ENCODE results near the gene UBE2K.
"Not testable (repeated sequence)": the region's sequence is repeated elsewhere in the genome, so short reads cannot be mapped to it uniquely, and the experiment has no call there.

The UBE2K gene

DNA sequence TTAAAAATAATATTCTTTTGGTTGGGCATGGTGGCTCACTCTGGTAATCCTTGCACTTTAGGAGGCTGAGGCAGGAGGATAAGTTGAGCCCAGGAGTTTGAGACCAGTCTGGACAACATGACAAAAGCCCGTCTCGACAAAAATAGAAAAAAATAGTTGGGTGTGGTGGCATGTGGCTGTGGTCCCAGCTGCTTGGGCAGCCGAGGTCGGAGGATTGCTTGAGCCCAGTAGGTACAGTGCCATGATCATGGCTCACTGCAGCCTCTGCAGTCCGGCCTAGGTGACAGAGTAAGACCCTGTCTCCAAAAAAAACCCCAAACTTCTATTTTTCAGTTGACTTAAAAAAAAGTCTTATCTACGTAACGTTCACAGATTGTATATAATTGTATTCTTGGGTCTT is 23.9 kb downstream of the UBE2K start:
- in situ Hi-C loops (cut with MboI; ENCODE audit: low sequenced_read_pairs) = no loop called here

DNA sequence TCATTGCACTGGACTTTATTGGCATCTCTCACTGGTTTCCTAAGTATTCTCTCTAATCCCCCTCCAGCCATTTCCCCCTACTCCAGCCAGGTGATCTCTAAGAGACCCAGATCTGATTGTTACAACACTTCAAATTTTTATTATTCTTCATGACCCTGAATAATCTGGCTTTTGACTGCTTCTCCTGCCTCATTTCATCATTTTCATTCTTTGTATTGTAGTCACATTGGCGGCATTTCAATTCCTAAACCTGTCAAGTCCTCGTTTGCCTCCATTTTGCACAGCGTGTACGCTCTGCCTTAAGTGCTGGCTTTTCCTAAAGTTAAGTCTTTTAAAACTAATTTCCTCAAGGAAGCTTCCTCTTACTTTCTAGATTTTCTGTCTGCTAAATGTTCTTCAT is 31.6 kb downstream of the UBE2K start:
- in situ Hi-C loops (cut with MboI; ENCODE audit: low sequenced_read_pairs) = no loop called here

DNA sequence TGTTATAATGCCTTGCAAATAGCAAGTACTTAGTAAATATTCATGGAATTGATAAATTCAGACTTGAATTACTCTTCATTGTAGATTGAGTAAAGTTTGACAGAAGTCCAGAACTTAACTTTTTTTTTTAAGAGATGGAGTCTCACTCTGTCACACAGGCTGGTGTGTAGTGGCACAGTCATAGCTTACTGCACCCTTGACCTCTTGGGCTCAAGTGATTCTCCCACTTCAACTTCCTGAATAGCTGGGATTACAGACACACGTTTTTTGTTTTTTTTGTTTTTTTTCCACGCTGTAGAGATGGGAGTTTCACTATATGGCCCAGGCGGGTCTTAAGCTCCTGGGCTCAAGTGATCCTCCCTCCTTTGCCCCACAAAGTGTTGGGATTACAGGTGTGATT is 32.1 kb downstream of the UBE2K start:
- in situ Hi-C loops (cut with MboI; ENCODE audit: low sequenced_read_pairs) = no loop called here

GRCh38 chr4:39731908-39732307 is 34.0 kb downstream of the UBE2K start:
- in situ Hi-C loops (cut with MboI; ENCODE audit: low sequenced_read_pairs) = no loop called here

DNA sequence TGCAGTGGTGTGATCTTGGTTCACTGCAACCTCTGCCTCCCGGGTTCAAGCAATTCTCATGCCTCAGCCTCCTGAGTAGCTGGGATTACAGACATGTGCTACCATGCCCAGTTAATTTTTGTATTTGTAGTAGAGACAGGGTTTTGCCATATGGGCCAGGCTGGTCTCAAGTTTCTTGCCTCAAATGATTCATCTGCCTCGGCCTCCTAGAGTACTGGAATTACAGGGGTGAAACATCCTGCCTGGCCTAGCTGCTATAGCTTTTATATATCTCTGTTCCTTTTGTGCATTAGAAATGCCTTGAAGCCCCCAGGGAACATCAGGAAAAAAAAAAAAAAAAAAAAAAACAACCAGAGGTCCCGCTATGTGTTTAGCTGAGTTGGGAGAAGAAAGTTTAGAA is 34.8 kb downstream of the UBE2K start:
- in situ Hi-C loops (cut with MboI; ENCODE audit: low sequenced_read_pairs) = no loop called here

DNA sequence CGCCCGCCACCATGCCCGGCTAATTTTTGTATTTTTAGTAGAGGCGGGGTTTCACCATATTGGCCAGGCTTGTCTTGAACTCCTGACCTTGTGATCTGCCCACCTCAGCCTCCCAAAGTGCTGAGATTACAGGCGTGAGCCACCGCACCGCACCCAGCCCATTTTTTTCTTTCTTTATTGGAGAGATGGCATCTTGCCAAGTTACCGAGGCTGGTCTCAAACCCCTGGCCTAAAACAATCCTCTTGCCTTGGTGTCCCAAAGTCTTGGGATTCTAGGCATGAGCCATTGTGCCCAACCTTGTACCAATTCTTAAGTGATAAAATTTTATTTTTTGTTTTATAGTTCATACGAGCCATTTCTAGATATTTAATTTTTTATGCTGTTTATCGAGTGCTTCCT is 41.7 kb downstream of the UBE2K start:
- in situ Hi-C loops (cut with MboI; ENCODE audit: low sequenced_read_pairs) = not testable (repeated sequence)

DNA sequence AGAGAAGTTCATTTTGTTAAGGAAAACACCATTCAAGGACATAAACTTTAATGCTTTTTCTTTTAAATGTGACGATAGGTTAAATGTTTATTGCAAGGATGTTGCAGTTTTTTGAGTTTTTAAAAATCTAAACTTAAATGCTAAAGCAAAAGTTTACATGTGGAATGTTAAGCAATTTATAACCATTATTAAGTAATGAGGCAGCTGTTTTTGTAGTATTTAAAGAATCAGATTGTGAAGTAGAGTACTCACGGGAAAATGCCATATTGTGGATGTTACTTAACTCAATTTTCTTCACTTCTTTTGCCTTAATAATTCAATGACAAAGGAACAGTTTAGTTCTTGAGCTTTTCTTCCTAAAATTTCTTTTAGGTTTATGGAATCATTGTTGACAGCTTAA is 43.5 kb downstream of the UBE2K start:
- in situ Hi-C loops (cut with MboI; ENCODE audit: low sequenced_read_pairs) = no loop called here

DNA sequence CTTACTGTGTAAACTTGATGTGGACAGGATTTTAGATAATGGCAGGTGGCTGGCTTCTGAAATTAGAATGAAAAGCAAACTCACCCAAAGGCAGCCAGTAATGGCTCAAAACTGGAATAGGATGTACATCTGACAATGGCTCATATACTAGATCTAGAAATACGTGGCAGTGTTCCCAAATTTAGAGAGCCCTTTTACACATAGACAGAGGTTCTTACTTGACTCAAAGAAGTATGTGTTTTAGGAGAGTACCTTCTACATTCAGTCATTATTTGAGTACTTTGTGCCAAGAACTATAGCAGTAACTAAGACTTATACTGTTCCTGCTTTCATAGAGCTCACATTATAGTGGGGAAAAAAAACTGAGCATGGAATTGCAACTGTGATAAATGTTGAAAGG is 48.0 kb downstream of the UBE2K start:
- in situ Hi-C loops (cut with MboI; ENCODE audit: low sequenced_read_pairs) = no loop called here

GRCh38 chr4:39750216-39750615 is 52.3 kb downstream of the UBE2K start:
- in situ Hi-C loops (cut with MboI; ENCODE audit: low sequenced_read_pairs) = no loop called here

DNA sequence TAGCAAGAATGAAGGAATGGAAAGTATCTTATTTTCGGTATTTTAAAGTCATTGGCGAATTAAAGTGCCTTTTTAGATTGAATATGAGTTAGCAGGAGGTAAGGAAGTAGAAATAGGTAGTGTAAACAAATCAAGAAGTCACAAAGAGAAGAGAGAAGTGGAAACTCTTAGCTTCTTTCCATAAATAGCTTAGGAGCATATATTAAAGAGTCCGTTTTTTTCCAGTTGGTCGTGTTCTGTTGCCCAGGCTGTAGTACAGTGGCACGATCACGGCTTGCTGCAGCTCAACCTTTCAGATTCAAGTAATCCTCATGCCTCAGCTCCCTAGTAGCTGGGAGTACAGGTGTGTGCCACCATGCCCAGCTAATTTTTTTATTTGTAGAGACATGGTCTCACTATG is 56.4 kb downstream of the UBE2K start:
- in situ Hi-C loops (cut with MboI; ENCODE audit: low sequenced_read_pairs) = no loop called here

DNA sequence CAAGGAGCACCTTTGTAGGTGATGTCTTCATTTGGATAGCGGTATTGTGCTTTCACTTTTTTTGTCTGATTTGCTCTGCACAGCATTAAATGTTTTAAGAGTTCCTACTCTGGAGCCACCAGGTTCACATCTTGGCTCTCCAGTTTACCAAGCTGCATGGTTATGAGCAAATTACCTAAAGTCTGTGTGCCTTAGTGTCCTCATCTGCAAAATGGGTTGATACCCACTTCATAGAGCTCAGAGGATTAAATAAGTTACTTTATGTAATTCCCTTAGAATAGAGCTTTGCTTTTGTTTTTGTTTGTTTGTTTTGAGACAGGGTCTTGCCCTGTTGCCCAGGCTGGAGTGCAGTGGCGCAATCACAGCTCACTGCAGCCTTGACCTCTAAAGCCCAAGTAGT is 58.2 kb downstream of the UBE2K start:
- in situ Hi-C loops (cut with MboI; ENCODE audit: low sequenced_read_pairs) = no loop called here

GRCh38 chr4:39758176-39758575 is 60.2 kb downstream of the UBE2K start:
- in situ Hi-C loops (cut with MboI; ENCODE audit: low sequenced_read_pairs) = no loop called here

DNA sequence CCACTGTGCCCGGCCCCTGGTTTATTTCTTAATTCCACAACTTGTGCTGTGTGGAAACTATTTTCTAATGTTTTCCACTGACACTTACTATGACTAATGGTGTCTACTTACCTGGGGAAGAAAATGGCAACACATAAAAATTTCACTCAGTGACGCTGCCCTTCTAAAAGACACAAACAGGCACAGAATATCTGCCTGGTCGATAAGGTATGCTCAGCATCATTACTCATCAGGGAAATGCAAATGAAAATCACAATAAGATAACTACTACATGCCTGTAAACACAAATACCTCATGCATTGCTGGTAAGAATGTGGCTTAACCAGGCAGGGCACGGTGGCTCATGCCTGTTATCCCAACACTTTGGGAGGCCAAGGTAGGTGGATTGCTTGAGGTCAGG is 61.6 kb downstream of the UBE2K start:
- in situ Hi-C loops (cut with MboI; ENCODE audit: low sequenced_read_pairs) = no loop called here

- in situ Hi-C loops (cut with MboI; ENCODE audit: low sequenced_read_pairs) = no loop called here
Measured at GRCh38 chr4:39761005-39761667, 63.2 kb downstream of the UBE2K start.

- in situ Hi-C loops (cut with MboI; ENCODE audit: low sequenced_read_pairs) = no loop called here
Measured at GRCh38 chr4:39763714-39764572, 66.0 kb downstream of the UBE2K start.

GRCh38 chr4:39770005-39770404 is 72.1 kb downstream of the UBE2K start:
- in situ Hi-C loops (cut with MboI; ENCODE audit: low sequenced_read_pairs) = no loop called here

DNA sequence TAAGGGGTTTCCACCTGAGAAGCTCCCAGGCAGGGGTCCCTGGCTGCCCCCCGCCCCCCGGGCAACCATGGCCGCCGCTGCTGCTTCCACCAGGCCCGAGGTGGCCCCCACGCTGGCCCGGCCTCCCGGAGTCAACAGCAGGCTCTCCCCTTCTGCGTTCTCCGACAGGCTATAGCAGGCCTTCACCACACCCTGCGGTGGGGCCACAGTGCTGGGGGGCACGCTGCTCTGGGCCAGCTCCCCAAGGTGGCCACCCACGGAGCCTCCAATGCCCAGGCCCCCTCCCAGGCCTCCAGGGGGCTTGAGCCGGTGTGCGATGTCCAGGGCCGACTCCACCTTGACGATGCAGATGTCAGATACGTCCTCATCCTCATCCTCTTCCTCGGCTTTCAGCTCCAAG is 72.5 kb downstream of the UBE2K start:
- in situ Hi-C loops (cut with MboI; ENCODE audit: low sequenced_read_pairs) = no loop called here

GRCh38 chr4:39770969-39771724 is 73.2 kb downstream of the UBE2K start:
- in situ Hi-C loops (cut with MboI; ENCODE audit: low sequenced_read_pairs) = no loop called here

- in situ Hi-C loops (cut with MboI; ENCODE audit: low sequenced_read_pairs) = not testable (repeated sequence)
Measured at GRCh38 chr4:39781988-39782387, 84.1 kb downstream of the UBE2K start.

- in situ Hi-C loops (cut with MboI; ENCODE audit: low sequenced_read_pairs) = no loop called here
Measured at GRCh38 chr4:39785083-39785482, 87.1 kb downstream of the UBE2K start.

DNA sequence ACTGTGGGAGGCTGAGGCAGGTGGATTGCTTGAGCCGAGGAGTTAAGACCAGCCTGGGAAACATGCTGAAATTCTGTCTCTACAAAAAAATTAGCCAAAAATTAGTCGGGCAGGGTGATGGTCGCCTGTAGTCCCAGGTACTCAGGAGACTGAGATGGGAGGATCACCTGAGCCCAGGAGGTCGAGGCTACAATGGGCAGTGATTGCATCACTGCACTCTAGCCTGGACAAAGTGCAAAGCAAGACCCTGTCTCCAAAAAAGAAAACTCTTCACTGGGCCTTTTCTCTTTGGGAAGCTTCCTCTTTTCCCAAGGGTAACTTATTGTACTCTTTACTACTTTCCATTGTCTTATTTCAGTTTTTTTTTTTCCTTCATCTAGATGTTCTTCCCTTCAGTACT is 88.9 kb downstream of the UBE2K start:
- in situ Hi-C loops (cut with MboI; ENCODE audit: low sequenced_read_pairs) = no loop called here

GRCh38 chr4:39792128-39792527 is 94.2 kb downstream of the UBE2K start:
- in situ Hi-C loops (cut with MboI; ENCODE audit: low sequenced_read_pairs) = no loop called here
